Suprapubic skin (tissue), 4 donors: Measurements from ENCODE around the gene EEF2K.

Experiments used
- CTCF ChIP-seq, 2 donors: fragments of 200-600 bp in 1 of 2; fragments of 450-650 bp in 1 of 2; sonication (generic) in 1 of 2; IDR thresholded peaks; one replicate each; pipeline ENCODE4 v1.5.1; 2016 to 2019; ENCODE audit warnings: antibody characterized with exemption in 2 of 2, mild to moderate bottlenecking in 1 of 2, moderate library complexity in 1 of 2
- EP300 ChIP-seq: sonication (generic); formaldehyde crosslinking; IDR thresholded peaks from one replicate; pipeline ENCODE4 v1.6.1; 2017; ENCODE audit warnings: antibody characterized with exemption
- POLR2A ChIP-seq, 2 donors: fragments of 450-650 bp; IDR thresholded peaks; one replicate each; pipeline ENCODE4 v1.6.1; 2017; ENCODE audit warnings: antibody characterized with exemption in 2 of 2, mild to moderate bottlenecking in 2 of 2, moderate library complexity in 2 of 2
- POLR2AphosphoS5 ChIP-seq, 3 donors: sonication (generic); formaldehyde crosslinking; IDR thresholded peaks; one replicate each; pipeline ENCODE4 v1.6.1; 2017; ENCODE audit warnings: antibody characterized with exemption in 3 of 3

GRCh38 chr16:22198547-22199293 lies 7.4 kb upstream of the EEF2K start:
- TF ChIP-seq CTCF (IDR thresholded peaks at IDR 0.05) (no peak), POLR2A (IDR thresholded peaks at IDR 0.05) (no peak), EP300 (no peak), POLR2AphosphoS5 (IDR thresholded peaks at IDR 0.05) (no peak)
